Panc1 (cell line): ENCODE data around the gene TMEM207. TPM values are rescaled to one million over a fixed set of nuclear protein-coding genes. Genes with fewer than 3 reads are reported as not detected.

Source experiments
- ATAC-seq: fragments of 200-7000 bp; cut with Tn5 transposase; 2 replicates; pipeline ENCODE4 v1.9.1; 2020; ENCODE audit warnings: mild to moderate bottlenecking, moderate library complexity
- BruUV-seq: library from RNA; stranded (reverse); fragments of 400-500 nt; replicated peaks from 2 replicates; lab custom pipeline; 2021; lab: Mats Ljungman, UMichigan
- CTCF ChIA-PET: fragments of 300-600 bp; sonication (Branson Sonifier 250); formaldehyde crosslinking; loops from one replicate; lab custom pipeline; 2022; ENCODE audit warnings: antibody characterized with exemption; lab: Charles Lee
- POLR2A ChIA-PET: fragments of 300-600 bp; sonication (Branson Sonifier 250); formaldehyde crosslinking; loops from one replicate; lab custom pipeline; 2022; ENCODE audit warnings: antibody characterized with exemption; lab: Charles Lee
- DNase-seq: peaks from one replicate; pipeline ENCODE4 v3.0.0-alpha.2; 2010; ENCODE audit warnings: low read depth, low spot score
- H3K27ac ChIP-seq: 2 replicates; pipeline ENCODE4 v1.5.1; 2011; ENCODE audit warnings: mild to moderate bottlenecking, low read length, inconsistent platforms
- H3K27me3 ChIP-seq: fragments of 200-500 bp; sonication (Bioruptor generic); 2 replicates; pipeline ENCODE4 v1.6.0; 2014; ENCODE audit warnings: low read length, inconsistent platforms; ENCODE audit not compliant: control insufficient read depth, insufficient read depth
- H3K36me3 ChIP-seq: fragments of 200-500 bp; sonication (Bioruptor generic); 2 replicates; pipeline ENCODE4 v1.5.1; 2014; ENCODE audit warnings: inconsistent platforms, mild to moderate bottlenecking, low read length, moderate library complexity; ENCODE audit not compliant: control insufficient read depth, insufficient read depth
- H3K4me1 ChIP-seq: 2 replicates; pipeline ENCODE4 v1.5.1; 2011; ENCODE audit warnings: inconsistent platforms, mild to moderate bottlenecking, low read length, moderate library complexity; ENCODE audit not compliant: control insufficient read depth, insufficient read depth
- H3K4me3 ChIP-seq, 2 experiments: 2 replicates each; pipeline ENCODE4 v1.5.1; 2011 to 2012; ENCODE audit warnings: low read depth in 2 of 2, low read length in 2 of 2, mild to moderate bottlenecking in 2 of 2, inconsistent platforms in 1 of 2, moderate library complexity in 1 of 2
- H3K9me3 ChIP-seq: fragments of 200-500 bp; sonication (Bioruptor generic); 2 replicates; pipeline ENCODE4 v1.5.1; 2014; ENCODE audit warnings: low read depth, mild to moderate bottlenecking, inconsistent platforms, low read length, moderate library complexity; ENCODE audit not compliant: control insufficient read depth, insufficient read depth
- CTCF ChIP-seq: fragments of 450-650 bp; IDR thresholded peaks from 2 replicates; pipeline ENCODE4 v1.5.1; 2017; ENCODE audit warnings: mild to moderate bottlenecking
- POLR2AphosphoS5 ChIP-seq: IDR thresholded peaks from 2 replicates; pipeline ENCODE4 v1.6.1; 2012; ENCODE audit warnings: mild to moderate bottlenecking, low read depth, low read length, moderate library complexity
- REST ChIP-seq, 2 experiments: IDR thresholded peaks; 2 replicates each; pipeline ENCODE4 v1.6.1; 2011 to 2012; ENCODE audit warnings: low read depth in 2 of 2, control low read depth in 1 of 2, low read length in 1 of 2, mild to moderate bottlenecking in 1 of 2, moderate library complexity in 1 of 2; ENCODE audit not compliant: insufficient read depth in 1 of 2
- SIN3A ChIP-seq: IDR thresholded peaks from 2 replicates; pipeline ENCODE4 v1.6.1; 2012; ENCODE audit warnings: low read depth, mild to moderate bottlenecking, low read length, moderate library complexity, borderline replicate concordance; ENCODE audit not compliant: insufficient read depth
- TCF7L2 ChIP-seq: IDR thresholded peaks from 2 replicates; pipeline ENCODE4 v1.6.1; 2011; ENCODE audit warnings: mild to moderate bottlenecking, low read depth, low read length, inconsistent platforms
- in situ Hi-C: cut with HindIII; loops from 2 replicates; pipeline ENCODE4 v1.10.0; 2016; ENCODE audit warnings: low sequenced_read_pairs, low pct_unique_long_range_greater_than_20kb
- intact Hi-C: fragments of 100-400 bp; cut with micrococcal nuclease; formaldehyde crosslinking; loops from one replicate; pipeline ENCODE4 v1.10.0; 2022; ENCODE audit not compliant: unreplicated experiment
- total RNA-seq: library from RNA; stranded (reverse); gene quantifications from one replicate; pipeline ENCODE4 v1.2.1, GENCODE V29; 2021; ENCODE audit not compliant: unreplicated experiment

TMEM207 gene
- total RNA-seq, 1 experiment from 2014 or later: not detected

- Histone ChIP-seq H3K27ac (no peak overlapping the region), H3K4me3 (no peak overlapping the region), H3K4me1 (no peaks in the 10 kb centered on the region), H3K36me3 (no peaks in the 10 kb centered on the region), H3K27me3 (no peaks in the 10 kb centered on the region), H3K9me3 (no peaks in the 10 kb centered on the region)
- DNase-seq (no peak), ATAC-seq (no peak)
- ChIA-PET POLR2A (no interaction called here), CTCF (no interaction called here)
- intact Hi-C loops: no loop called here
- no TSS peak for BruUV-seq
- in situ Hi-C loops: no loop called here
- TF ChIP-seq TCF7L2: no peak
- no peak for TF ChIP-seq POLR2AphosphoS5
- TF ChIP-seq SIN3A: no peak
Measured at GRCh38 chr3:190433626-190434025, 16.1 kb downstream of the TMEM207 start.

- Histone ChIP-seq H3K9me3 (no peaks in the 10 kb centered on the region), H3K4me3 (no peak overlapping the region), H3K27ac (no peak overlapping the region), H3K4me1 (no peaks in the 10 kb centered on the region), H3K36me3 (no peaks in the 10 kb centered on the region), H3K27me3 (no peaks in the 10 kb centered on the region)
- DNase-seq (no peak), ATAC-seq (no peak)
- intact Hi-C loops: no loop called here
- ChIA-PET CTCF (no interaction called here), POLR2A (no interaction called here)
- BruUV-seq: no TSS peak
- in situ Hi-C loops: no loop called here
- TF ChIP-seq POLR2AphosphoS5 (no peak), TCF7L2 (no peak), CTCF (no peak), SIN3A (no peak), REST (IDR thresholded peaks at IDR 0.05; ENCODE audit: insufficient read depth in 1 of 2, low read depth in 2 of 2, low read length in 1 of 2) (no peak)
Measured at GRCh38 chr3:190432216-190432615, 17.5 kb downstream of the TMEM207 start.

- in situ Hi-C loops: no loop called here
- Histone ChIP-seq H3K27me3 (no peaks in the 10 kb centered on the region), H3K4me1 (no peaks in the 10 kb centered on the region), H3K4me3 (no peak overlapping the region), H3K36me3 (no peaks in the 10 kb centered on the region), H3K27ac (no peak overlapping the region), H3K9me3 (no peaks in the 10 kb centered on the region)
- intact Hi-C loops: no loop called here
- BruUV-seq: no TSS peak
- DNase-seq (no peak), ATAC-seq (no peak)
- CTCF ChIA-PET: no interaction called here
- TF ChIP-seq SIN3A: no peak
- no peak for TF ChIP-seq POLR2AphosphoS5
- no peak for TF ChIP-seq CTCF
- TF ChIP-seq REST (IDR thresholded peaks at IDR 0.05; ENCODE audit: insufficient read depth in 1 of 2, low read depth in 2 of 2, low read length in 1 of 2): no peak
- no peak for TF ChIP-seq TCF7L2
- POLR2A ChIA-PET: no interaction called here
Measured at GRCh38 chr3:190430906-190431305, 18.8 kb downstream of the TMEM207 start.
